SK-N-SH treated with all-trans-retinoic acid at 6 μM for 48 hours (cell line): ENCODE results near the gene CPEB1.

Experiments used
- TOX ChIP-seq: fragments of 250-450 bp; sonication (Bioruptor Pico); IDR thresholded peaks from 2 replicates; pipeline ENCODE4 v1.8.0; 2021; ENCODE audit warnings: mild to moderate bottlenecking, moderate library complexity, borderline replicate concordance
- ZFP30 ChIP-seq: fragments of 450-650 bp; formaldehyde crosslinking; IDR thresholded peaks from 2 replicates; pipeline ENCODE4 v1.5.0; 2022; ENCODE audit warnings: mild to moderate bottlenecking, moderate library complexity
- TF ChIP-seq, protein P1 (sequence below): fragments of 250-450 bp; sonication (Bioruptor Pico); IDR thresholded peaks from 2 replicates; pipeline ENCODE4 v1.8.0; 2020; ENCODE audit warnings: mild to moderate bottlenecking, moderate library complexity, borderline replicate concordance

DNA sequence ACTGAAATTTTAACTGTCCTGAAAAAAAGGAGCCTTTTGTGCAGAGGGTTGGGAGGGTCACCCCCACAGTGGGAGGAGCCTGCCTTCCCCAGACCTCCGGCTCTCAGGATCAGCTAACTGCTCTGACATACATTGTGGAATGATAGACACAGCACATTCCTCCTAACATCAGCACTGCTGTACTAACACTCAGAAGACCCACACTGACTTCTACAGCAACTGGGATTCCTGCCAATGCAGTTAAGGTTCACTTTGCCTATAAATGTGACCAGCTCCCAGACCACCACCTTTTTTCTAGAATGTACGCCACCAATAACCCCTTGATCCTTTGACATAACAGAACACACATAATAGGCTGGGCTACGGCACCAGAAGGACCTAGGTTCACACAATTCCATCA, 3.2 kb downstream of the CPEB1 start:
- TF ChIP-seq, protein P1, sequence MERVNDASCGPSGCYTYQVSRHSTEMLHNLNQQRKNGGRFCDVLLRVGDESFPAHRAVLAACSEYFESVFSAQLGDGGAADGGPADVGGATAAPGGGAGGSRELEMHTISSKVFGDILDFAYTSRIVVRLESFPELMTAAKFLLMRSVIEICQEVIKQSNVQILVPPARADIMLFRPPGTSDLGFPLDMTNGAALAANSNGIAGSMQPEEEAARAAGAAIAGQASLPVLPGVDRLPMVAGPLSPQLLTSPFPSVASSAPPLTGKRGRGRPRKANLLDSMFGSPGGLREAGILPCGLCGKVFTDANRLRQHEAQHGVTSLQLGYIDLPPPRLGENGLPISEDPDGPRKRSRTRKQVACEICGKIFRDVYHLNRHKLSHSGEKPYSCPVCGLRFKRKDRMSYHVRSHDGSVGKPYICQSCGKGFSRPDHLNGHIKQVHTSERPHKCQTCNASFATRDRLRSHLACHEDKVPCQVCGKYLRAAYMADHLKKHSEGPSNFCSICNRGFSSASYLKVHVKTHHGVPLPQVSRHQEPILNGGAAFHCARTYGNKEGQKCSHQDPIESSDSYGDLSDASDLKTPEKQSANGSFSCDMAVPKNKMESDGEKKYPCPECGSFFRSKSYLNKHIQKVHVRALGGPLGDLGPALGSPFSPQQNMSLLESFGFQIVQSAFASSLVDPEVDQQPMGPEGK (CRISPR knock-in tag), result no peak
- TF ChIP-seq TOX (no peak), ZFP30 (no peak)
